COLO668 (cell line): ENCODE measurements around the gene COPS9.
A peak's percentile ranks its signal among the peaks of the same experiment; 100 is the strongest.

Experiments
- DNase-seq: peaks from one replicate; lab custom pipeline; 2025; ENCODE audit not compliant: unreplicated experiment; lab: John Stamatoyannopoulos, UW

The COPS9 gene

GRCh38 chr2:240151477-240152031 lies 15.4 kb upstream of the COPS9 start:
- DNase-seq, result no peak

- peak; percentile 25 for DNase-seq
Observed at GRCh38 chr2:240149943-240150784, 14.1 kb upstream of the COPS9 start.

GRCh38 chr2:240147911-240148587 lies 11.9 kb upstream of the COPS9 start:
- no peak for DNase-seq

GRCh38 chr2:240147382-240147781 lies 11.3 kb upstream of the COPS9 start:
- DNase-seq, result no peak

GRCh38 chr2:240146627-240147278 lies 10.6 kb upstream of the COPS9 start:
- DNase-seq, result no peak

- DNase-seq, result no peak
Observed at GRCh38 chr2:240146141-240146561, 10.0 kb upstream of the COPS9 start.

- no peak for DNase-seq
Observed at GRCh38 chr2:240145461-240145860, 9.4 kb upstream of the COPS9 start.

GRCh38 chr2:240144649-240145261 lies 8.7 kb upstream of the COPS9 start:
- no peak for DNase-seq

GRCh38 chr2:240143801-240144648 lies 7.9 kb upstream of the COPS9 start:
- DNase-seq, result peak; percentile 53

- no peak for DNase-seq
Observed at GRCh38 chr2:240143276-240143675, 7.2 kb upstream of the COPS9 start.

GRCh38 chr2:240142859-240143258 lies 6.8 kb upstream of the COPS9 start:
- DNase-seq, result no peak

GRCh38 chr2:240142256-240142775 lies 6.2 kb upstream of the COPS9 start:
- no peak for DNase-seq

- no peak for DNase-seq
Observed at GRCh38 chr2:240141736-240142135, 5.6 kb upstream of the COPS9 start.

GRCh38 chr2:240140920-240141319 lies 4.8 kb upstream of the COPS9 start:
- DNase-seq, result no peak

GRCh38 chr2:240140511-240140910 lies 4.4 kb upstream of the COPS9 start, which contains the start of gene OTOS:
OTOS (minus strand) TSS chr2:240140658; CDS start chr2:240140326, 332 bp downstream.
- peak; percentile 11 for DNase-seq

GRCh38 chr2:240139666-240140393 lies 3.7 kb upstream of the COPS9 start:
- DNase-seq, result no peak

GRCh38 chr2:240139011-240139441 lies 2.9 kb upstream of the COPS9 start:
- no peak for DNase-seq

- no peak for DNase-seq
Observed at GRCh38 chr2:240138254-240138984, 2.3 kb upstream of the COPS9 start.
